Mononuclear cell (primary cell): Measurements from ENCODE around the gene RYR2. TPM values are rescaled to one million over a fixed set of nuclear protein-coding genes. Genes with fewer than 3 reads are reported as not detected.
"Not testable (repeated sequence)": the region's sequence is repeated elsewhere in the genome, so short reads cannot be mapped to it uniquely, and the experiment has no call there.

Experiments
- H3K27me3 ChIP-seq: 2 replicates; pipeline ENCODE4 v1.6.0; 2011; ENCODE audit warnings: low read length, control low read depth; ENCODE audit not compliant: insufficient read depth
- H3K4me1 ChIP-seq: 2 replicates; pipeline ENCODE4 v1.5.1; 2011; ENCODE audit warnings: mild to moderate bottlenecking, low read length, control low read depth; ENCODE audit not compliant: insufficient read depth
- H3K4me3 ChIP-seq: 2 replicates; pipeline ENCODE4 v1.5.1; 2011; ENCODE audit warnings: mild to moderate bottlenecking, low read length, moderate library complexity
- H3K9me3 ChIP-seq: 2 replicates; pipeline ENCODE4 v1.5.1; 2011; ENCODE audit warnings: low read depth, mild to moderate bottlenecking, control low read depth, low read length
- total RNA-seq: library from RNA; depleted of rRNA; stranded (reverse); fragments of >200 nt; gene quantifications from one replicate; pipeline ENCODE4 v1.2.3, GENCODE V29; 2012

The RYR2 gene
- total RNA-seq, 1 donor: 0.21 TPM

GRCh38 chr1:237583270-237583669 lies 541.3 kb downstream of the RYR2 start:
- Histone ChIP-seq H3K9me3 (no peaks in the 10 kb centered on the region), H3K27me3 (no peaks in the 10 kb centered on the region), H3K4me3 (no peak overlapping the region), H3K4me1 (no peaks in the 10 kb centered on the region)

GRCh38 chr1:237583756-237584155 lies 541.8 kb downstream of the RYR2 start:
- no peaks in the 10 kb centered on the region for H3K9me3 ChIP-seq
- H3K27me3 ChIP-seq: no peaks in the 10 kb centered on the region
- H3K4me3 ChIP-seq: no peak overlapping the region
- H3K4me1 ChIP-seq: no peaks in the 10 kb centered on the region

- no peaks in the 10 kb centered on the region for H3K27me3 ChIP-seq
- no peak overlapping the region for H3K4me3 ChIP-seq
- no peaks in the 10 kb centered on the region for H3K9me3 ChIP-seq
- no peaks in the 10 kb centered on the region for H3K4me1 ChIP-seq
These were observed 548.4 kb downstream of the RYR2 start for GRCh38 chr1:237590386-237590785.

- H3K27me3 ChIP-seq: no peaks in the 10 kb centered on the region
- no peak overlapping the region for H3K4me3 ChIP-seq
- H3K4me1 ChIP-seq: no peaks in the 10 kb centered on the region
- H3K9me3 ChIP-seq: peaks cover 6% of the 10 kb centered on the region
These were observed 549.4 kb downstream of the RYR2 start for GRCh38 chr1:237591353-237591752.

- H3K4me3 ChIP-seq, H3K9me3 ChIP-seq, H3K4me1 ChIP-seq: not testable (repeated sequence)
These were observed 561.1 kb downstream of the RYR2 start for GRCh38 chr1:237603036-237603568.

GRCh38 chr1:237608433-237608832 lies 566.4 kb downstream of the RYR2 start:
- H3K9me3 ChIP-seq: no peaks in the 10 kb centered on the region
- H3K4me1 ChIP-seq: no peaks in the 10 kb centered on the region
- H3K4me3 ChIP-seq: no peak overlapping the region
- no peaks in the 10 kb centered on the region for H3K27me3 ChIP-seq

More at GRCh38 chr1:237603036-237603568, 561.1 kb downstream of the RYR2 start:
- H3K27me3 ChIP-seq: not testable (repeated sequence)

- Histone ChIP-seq H3K4me1 (no peaks in the 10 kb centered on the region), H3K4me3 (no peak overlapping the region), H3K9me3 (no peaks in the 10 kb centered on the region), H3K27me3 (no peaks in the 10 kb centered on the region)
These were observed 568.2 kb downstream of the RYR2 start for GRCh38 chr1:237610157-237610556.

GRCh38 chr1:237613984-237614383 lies 572.0 kb downstream of the RYR2 start:
- Histone ChIP-seq H3K9me3 (peaks cover 4% of the 10 kb centered on the region), H3K4me1 (no peaks in the 10 kb centered on the region), H3K4me3 (no peak overlapping the region), H3K27me3 (no peaks in the 10 kb centered on the region)

GRCh38 chr1:237619553-237619952 lies 577.6 kb downstream of the RYR2 start:
- peaks cover 15% of the 10 kb centered on the region for H3K9me3 ChIP-seq
- H3K27me3 ChIP-seq: no peaks in the 10 kb centered on the region
- H3K4me3 ChIP-seq: no peak overlapping the region
- H3K4me1 ChIP-seq: no peaks in the 10 kb centered on the region

GRCh38 chr1:237634922-237635321 lies 592.9 kb downstream of the RYR2 start:
- Histone ChIP-seq H3K9me3 (peaks cover 6% of the 10 kb centered on the region), H3K4me1 (no peaks in the 10 kb centered on the region), H3K4me3 (no peak overlapping the region), H3K27me3 (no peaks in the 10 kb centered on the region)

GRCh38 chr1:237638555-237638954 lies 596.6 kb downstream of the RYR2 start:
- Histone ChIP-seq H3K4me3 (no peak overlapping the region), H3K27me3 (no peaks in the 10 kb centered on the region), H3K9me3 (peaks cover under 1% of the 10 kb centered on the region), H3K4me1 (no peaks in the 10 kb centered on the region)

GRCh38 chr1:237640011-237640671 lies 598.2 kb downstream of the RYR2 start:
- H3K9me3 ChIP-seq: no peaks in the 10 kb centered on the region
- H3K27me3 ChIP-seq: no peaks in the 10 kb centered on the region
- no peaks in the 10 kb centered on the region for H3K4me1 ChIP-seq
- H3K4me3 ChIP-seq: no peak overlapping the region

GRCh38 chr1:237640966-237641365 lies 599.0 kb downstream of the RYR2 start:
- H3K4me3 ChIP-seq: no peak overlapping the region
- no peaks in the 10 kb centered on the region for H3K4me1 ChIP-seq
- no peaks in the 10 kb centered on the region for H3K9me3 ChIP-seq
- no peaks in the 10 kb centered on the region for H3K27me3 ChIP-seq

GRCh38 chr1:237650809-237651208 lies 608.8 kb downstream of the RYR2 start:
- no peaks in the 10 kb centered on the region for H3K4me1 ChIP-seq
- no peaks in the 10 kb centered on the region for H3K27me3 ChIP-seq
- no peak overlapping the region for H3K4me3 ChIP-seq
- H3K9me3 ChIP-seq: no peaks in the 10 kb centered on the region

- Histone ChIP-seq H3K4me1 (no peaks in the 10 kb centered on the region), H3K4me3 (no peak overlapping the region), H3K9me3 (no peaks in the 10 kb centered on the region), H3K27me3 (no peaks in the 10 kb centered on the region)
These were observed 613.8 kb downstream of the RYR2 start for GRCh38 chr1:237655778-237656177.

- Histone ChIP-seq H3K9me3 (no peaks in the 10 kb centered on the region), H3K4me1 (no peaks in the 10 kb centered on the region), H3K27me3 (no peaks in the 10 kb centered on the region), H3K4me3 (no peak overlapping the region)
These were observed 622.4 kb downstream of the RYR2 start for GRCh38 chr1:237664348-237664747.
